HS-27A (cell line): Measurements from ENCODE around the gene RAE1.
"Not testable (repeated sequence)": the region's sequence is repeated elsewhere in the genome, so short reads cannot be mapped to it uniquely, and the experiment has no call there.

Experiments
- DNase-seq: peaks from one replicate; pipeline ENCODE4 v3.0.0-alpha.2; 2012; ENCODE audit warnings: low read depth, missing footprints

Gene RAE1

GRCh38 chr20:57326667-57327455, 24.2 kb upstream of the RAE1 start:
- no peak for DNase-seq

- no peak for DNase-seq
Measured at GRCh38 chr20:57327820-57328219, 23.2 kb upstream of the RAE1 start.

- DNase-seq, result no peak
Measured at GRCh38 chr20:57329608-57330221, 21.3 kb upstream of the RAE1 start, which contains the start of gene SPO11. Gene SPO11 (plus strand): TSS chr20:57329803. CDS start chr20:57329868, 65 bp downstream.

- DNase-seq, result no peak
Measured at GRCh38 chr20:57330998-57331397, 20.1 kb upstream of the RAE1 start.

GRCh38 chr20:57332105-57333089, 18.7 kb upstream of the RAE1 start:
- no peak for DNase-seq

- no peak for DNase-seq
Measured at GRCh38 chr20:57335392-57335791, 15.7 kb upstream of the RAE1 start.

GRCh38 chr20:57341663-57342062, 9.4 kb upstream of the RAE1 start:
- DNase-seq, result no peak

GRCh38 chr20:57342829-57343228, 8.2 kb upstream of the RAE1 start:
- DNase-seq, result no peak

- peak; percentile 46 for DNase-seq
Measured at GRCh38 chr20:57346477-57346876, 4.6 kb upstream of the RAE1 start.

GRCh38 chr20:57347393-57347792, 3.7 kb upstream of the RAE1 start:
- no peak for DNase-seq

- DNase-seq, result not testable (repeated sequence)
Measured at GRCh38 chr20:57348200-57348921, 2.7 kb upstream of the RAE1 start.

- not testable (repeated sequence) for DNase-seq
Measured at GRCh38 chr20:57348922-57349574, 2.0 kb upstream of the RAE1 start.

GRCh38 chr20:57350081-57350710, 859 bp upstream of the RAE1 start:
- no peak for DNase-seq

GRCh38 chr20:57350726-57351041, 371 bp upstream of the RAE1 start:
- DNase-seq, result not testable (repeated sequence)

GRCh38 chr20:57352305-57352704, 1.2 kb downstream of the RAE1 start:
- DNase-seq, result no peak

GRCh38 chr20:57353351-57353750, 2.3 kb downstream of the RAE1 start:
- no peak for DNase-seq

GRCh38 chr20:57361517-57361916, 10.5 kb downstream of the RAE1 start:
- peak; percentile 46 for DNase-seq

GRCh38 chr20:57364451-57364850, 13.4 kb downstream of the RAE1 start:
- DNase-seq, result no peak

GRCh38 chr20:57369596-57369995, 18.5 kb downstream of the RAE1 start:
- DNase-seq, result no peak

GRCh38 chr20:57370316-57370715, 19.3 kb downstream of the RAE1 start:
- no peak for DNase-seq

GRCh38 chr20:57371363-57371762, 20.3 kb downstream of the RAE1 start:
- no peak for DNase-seq
